Thoracic aorta endothelial cell (primary cell): ENCODE results near the gene PI4K2A. TPM values are rescaled to one million over a fixed set of nuclear protein-coding genes. Genes with fewer than 3 reads are reported as not detected.

Source experiments
- total RNA-seq: library from RNA; depleted of rRNA; stranded (reverse); fragments of >200 nt; gene quantifications from 2 replicates; pipeline ENCODE4 v1.2.3, GENCODE V29; 2012

Gene PI4K2A
- total RNA-seq = 16.2 and 22.6 TPM in 2 replicates

DNA sequence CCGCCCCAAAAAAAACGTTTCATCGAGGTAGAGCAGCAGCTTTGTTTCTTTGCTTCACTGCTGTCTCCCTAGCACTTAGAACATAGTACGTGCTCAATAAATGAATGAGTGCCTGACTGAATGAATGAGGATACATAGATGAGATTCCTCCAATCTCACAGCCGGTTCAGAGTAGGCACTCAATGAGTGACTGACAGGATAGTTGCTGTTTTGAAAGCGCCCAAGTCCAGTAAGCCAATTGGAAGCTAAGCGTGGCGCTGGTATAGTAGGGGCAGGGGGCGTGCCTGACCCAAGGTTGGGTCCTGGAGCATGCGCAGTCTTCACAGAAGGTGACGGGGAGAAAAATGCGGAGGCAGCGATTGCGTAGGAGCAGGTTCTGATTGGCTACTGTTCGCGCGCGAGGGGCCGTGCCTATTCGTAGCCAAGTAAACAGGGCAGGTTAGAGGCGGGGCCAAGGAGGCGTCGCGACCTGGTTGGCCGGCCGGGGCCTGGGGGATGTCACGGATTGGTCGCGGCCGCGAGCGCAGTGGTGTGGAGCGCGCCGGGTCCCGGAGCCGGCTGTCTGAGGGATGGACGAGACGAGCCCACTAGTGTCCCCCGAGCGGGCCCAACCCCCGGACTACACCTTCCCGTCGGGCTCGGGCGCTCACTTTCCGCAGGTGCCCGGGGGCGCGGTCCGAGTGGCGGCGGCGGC, at the start of gene PI4K2A:
Gene PI4K2A (plus strand): TSS at position 498 of the 694 bp plus-strand sequence. CDS start 72 bp downstream, at position 570.

DNA sequence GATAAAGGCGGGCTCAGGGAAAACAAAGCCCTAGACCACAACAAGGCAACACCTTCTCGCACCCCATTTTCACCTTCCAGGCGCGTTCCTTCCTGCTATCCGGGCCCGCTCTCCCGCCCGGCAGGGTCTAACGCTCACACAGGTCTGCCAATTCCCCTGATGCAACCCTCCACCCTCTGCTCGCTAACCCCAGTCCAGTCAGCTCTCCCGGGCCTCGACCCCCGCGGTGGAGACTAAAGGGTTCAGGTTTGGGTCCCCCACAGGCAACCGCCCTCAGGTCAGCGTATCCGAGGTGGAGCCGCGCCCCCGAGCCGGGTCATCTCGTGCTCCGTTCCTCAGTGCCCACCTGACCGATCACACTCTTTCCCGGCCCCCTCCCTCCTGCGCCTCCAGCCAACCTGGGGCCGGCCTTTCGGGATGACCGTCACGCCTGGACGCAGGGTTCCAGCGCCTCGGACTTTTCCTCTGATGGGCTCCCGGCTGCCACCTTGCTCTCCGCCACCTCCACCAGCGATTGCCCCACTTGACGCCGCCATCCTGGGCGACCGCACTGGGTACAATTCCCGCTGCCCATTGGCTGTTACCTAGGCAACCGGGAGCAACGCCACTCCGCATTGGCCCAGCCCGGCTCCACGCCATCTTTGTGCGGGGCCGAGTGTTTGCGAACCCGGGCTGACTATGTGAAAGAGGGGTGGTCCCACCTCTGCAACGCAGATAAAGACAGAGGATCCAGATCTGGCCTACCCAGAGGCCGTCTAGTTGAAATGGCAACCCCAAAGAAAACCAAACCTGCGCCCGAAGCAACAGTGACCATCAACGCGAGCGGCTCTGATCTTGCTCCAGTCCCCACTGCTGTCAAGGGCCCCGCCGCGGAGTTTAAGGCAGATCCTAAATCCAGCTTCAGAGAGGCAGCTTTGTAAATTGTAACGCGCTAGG, 7.3 kb upstream of the PI4K2A start, which contains the start of gene MORN4:
Gene MORN4 (minus strand): TSS at position 552 of the 936 bp plus-strand sequence. CDS start 13,847 bp downstream, outside the sequence.

DNA sequence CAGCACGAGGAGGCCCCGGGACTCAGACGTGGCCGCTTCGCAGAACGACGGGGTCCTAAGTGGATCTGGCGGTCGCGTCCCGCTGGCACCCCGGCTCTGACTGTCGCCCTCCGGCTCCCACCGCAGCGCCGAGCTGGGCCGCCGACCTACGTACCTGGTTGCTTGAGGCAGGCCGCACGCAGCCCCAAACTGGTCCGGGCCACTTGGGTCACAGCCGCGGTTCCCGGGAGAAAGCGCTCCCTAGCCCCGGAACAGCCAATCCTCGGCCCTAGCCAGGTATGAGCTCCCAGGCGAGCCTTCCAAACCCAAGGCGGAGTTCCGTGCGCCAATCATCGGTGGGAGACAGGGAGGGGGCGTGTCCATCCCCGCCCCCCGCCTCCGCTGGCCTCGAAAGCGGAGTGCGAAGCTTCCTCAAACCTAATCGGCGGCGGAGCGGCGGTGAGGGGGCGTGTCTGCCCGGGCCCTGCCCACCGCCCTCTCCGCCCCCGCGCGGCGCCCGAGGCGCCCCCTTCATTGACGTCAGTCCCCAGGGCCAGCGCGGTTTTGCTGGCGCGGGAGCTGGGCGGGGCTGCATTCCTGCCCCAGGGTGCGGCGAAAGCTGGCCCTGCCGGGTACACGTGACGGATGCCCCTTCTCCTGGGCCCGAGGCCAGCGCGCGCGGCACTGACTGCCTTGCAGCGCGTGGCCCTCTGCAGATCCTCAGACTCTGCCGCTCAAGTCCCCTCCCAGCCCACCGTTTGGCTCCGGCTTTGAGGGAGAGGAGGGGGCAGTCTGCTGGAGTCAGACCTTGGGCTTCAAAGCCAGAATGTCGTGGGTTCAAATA, 46.7 kb downstream of the PI4K2A start, which contains the start of gene AVPI1:
Gene AVPI1 (minus strand): TSS at position 280 of the 823 bp plus-strand sequence. CDS start 7,336 bp downstream, outside the sequence.

DNA sequence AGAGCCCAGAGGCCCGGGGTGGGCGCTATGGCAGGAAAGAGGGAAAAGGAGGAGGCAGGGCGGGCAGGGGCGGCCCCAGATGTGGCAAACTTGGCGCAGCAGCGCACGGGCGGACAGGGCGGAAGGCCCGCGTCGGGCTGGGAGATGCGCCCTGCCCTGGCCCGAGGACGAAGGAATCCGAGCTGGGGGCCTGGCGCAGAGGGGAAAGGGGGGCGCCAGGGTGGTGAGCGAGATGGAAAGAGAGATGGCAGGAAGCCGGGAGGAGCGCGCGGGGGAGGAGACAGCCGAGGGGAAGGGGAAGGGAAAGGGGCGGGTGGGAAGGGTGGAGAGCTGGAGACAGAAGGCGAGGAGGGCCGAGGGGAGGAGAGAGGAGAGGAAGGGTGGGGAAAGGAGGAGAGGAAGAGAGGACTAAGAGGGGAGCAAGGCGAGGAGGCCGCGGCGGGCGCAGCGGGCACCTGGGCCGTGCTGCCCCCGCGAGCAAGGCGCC, 72.9 kb downstream of the PI4K2A start, which contains the start of gene MARVELD1:
Gene MARVELD1 (plus strand): TSS at position 392 of the 487 bp plus-strand sequence. CDS start 147 bp downstream, outside the sequence.

Other genes starting within 250 kb of the PI4K2A start
- gene RRP12, start 239.3 kb upstream of the PI4K2A start, total RNA-seq = 24.0 and 27.1 TPM in 2 replicates
- 522 and 584 TPM in 2 replicates for gene PGAM1, start 214.5 kb upstream of the PI4K2A start, total RNA-seq
- 47.5 and 49.0 TPM in 2 replicates for gene EXOSC1, start 194.7 kb upstream of the PI4K2A start, total RNA-seq
- gene ZDHHC16, start 194.5 kb upstream of the PI4K2A start, total RNA-seq = 46.9 and 60.2 TPM in 2 replicates
- gene MMS19, start 142.2 kb upstream of the PI4K2A start, total RNA-seq = 112 and 125 TPM in 2 replicates
- 38.1 and 42.4 TPM in 2 replicates for gene UBTD1, start 141.7 kb upstream of the PI4K2A start, total RNA-seq
- 0.27 and 1.2 TPM in 2 replicates for gene ANKRD2, start 67.9 kb upstream of the PI4K2A start, total RNA-seq
- gene HOGA1, start 56.3 kb upstream of the PI4K2A start, total RNA-seq = 0.27 and 0.36 TPM in 2 replicates
- 0.29 TPM in 1 of 2 replicates, not detected in the other for gene C10orf62, start 51.0 kb upstream of the PI4K2A start, total RNA-seq
- 3.9 and 4.3 TPM in 2 replicates for gene MORN4, start 7.2 kb upstream of the PI4K2A start, total RNA-seq
- 1.9 and 2.9 TPM in 2 replicates for gene AVPI1, start 46.6 kb downstream of the PI4K2A start, total RNA-seq
- 40.8 and 47.6 TPM in 2 replicates for gene MARVELD1, start 73.1 kb downstream of the PI4K2A start, total RNA-seq
- gene ZFYVE27, start 96.5 kb downstream of the PI4K2A start, total RNA-seq = 17.2 and 17.8 TPM in 2 replicates
- gene SFRP5, start 131.3 kb downstream of the PI4K2A start, total RNA-seq = not detected in 2 replicates
- not detected in 2 replicates for gene GOLGA7B, start 209.2 kb downstream of the PI4K2A start, total RNA-seq